ENCODE data around the gene PKP2. TPM values are rescaled to one million over a fixed set of nuclear protein-coding genes. Genes with fewer than 3 reads are reported as not detected.

The PKP2 gene
- total and polyA plus RNA-seq, 2 of the 13 experiments (the other 11 are each of a cell fraction or from before 2014, with no cell fraction given): 15.1 to 25.3 TPM

- TF ChIP-seq BRF2 (CRISPR knock-in tag; IDR thresholded peaks at IDR 0.05): no peak
- TF ChIP-seq MTF1 (CRISPR knock-in tag; IDR thresholded peaks at IDR 0.05): no peak
- TF ChIP-seq YEATS4 (CRISPR knock-in tag; IDR thresholded peaks at IDR 0.05; ENCODE audit: borderline replicate concordance): peak; percentile 89
- peak; percentile 13; the same call in 1 of the 2 replicates for TF ChIP-seq MAZ (IDR thresholded peaks at IDR 0.05; ENCODE audit: borderline replicate concordance, low read depth, low read length)
- no peak; the same call in 1 of the 2 replicates for TF ChIP-seq MAZ (CRISPR knock-in tag; IDR thresholded peaks at IDR 0.05; ENCODE audit: low read depth)
- TF ChIP-seq, protein P1, sequence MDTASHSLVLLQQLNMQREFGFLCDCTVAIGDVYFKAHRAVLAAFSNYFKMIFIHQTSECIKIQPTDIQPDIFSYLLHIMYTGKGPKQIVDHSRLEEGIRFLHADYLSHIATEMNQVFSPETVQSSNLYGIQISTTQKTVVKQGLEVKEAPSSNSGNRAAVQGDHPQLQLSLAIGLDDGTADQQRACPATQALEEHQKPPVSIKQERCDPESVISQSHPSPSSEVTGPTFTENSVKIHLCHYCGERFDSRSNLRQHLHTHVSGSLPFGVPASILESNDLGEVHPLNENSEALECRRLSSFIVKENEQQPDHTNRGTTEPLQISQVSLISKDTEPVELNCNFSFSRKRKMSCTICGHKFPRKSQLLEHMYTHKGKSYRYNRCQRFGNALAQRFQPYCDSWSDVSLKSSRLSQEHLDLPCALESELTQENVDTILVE (CRISPR knock-in tag; IDR thresholded peaks at IDR 0.05): no peak
- TF ChIP-seq MXD3 (CRISPR knock-in tag; IDR thresholded peaks at IDR 0.05): peak; percentile 56; the same call in 1 of the 2 replicates
Observed at GRCh38 chr12:32755654-32756475, 140.7 kb downstream of the PKP2 start, which contains the start of gene YARS2 (continued).
